Posterior cingulate gyrus (tissue), 11 donors: Measurements from ENCODE around the gene GPR180.
A peak's percentile ranks its signal among the peaks of the same experiment; 100 is the strongest.
"Not testable (repeated sequence)": the region's sequence is repeated elsewhere in the genome, so short reads cannot be mapped to it uniquely, and the experiment has no call there.

Experiments
- DNase-seq, 10 donors: peaks; one replicate each; pipeline versions ENCODE4 v3.0.0 to v3.0.0-alpha.2; 2020 to 2021; ENCODE audit warnings: mixed read lengths in 3 of 10
- intact Hi-C: fragments of 100-400 bp; cut with DNase I; formaldehyde crosslinking; loops from one replicate; pipeline ENCODE4 v1.15.1; 2023

GPR180 gene

DNA sequence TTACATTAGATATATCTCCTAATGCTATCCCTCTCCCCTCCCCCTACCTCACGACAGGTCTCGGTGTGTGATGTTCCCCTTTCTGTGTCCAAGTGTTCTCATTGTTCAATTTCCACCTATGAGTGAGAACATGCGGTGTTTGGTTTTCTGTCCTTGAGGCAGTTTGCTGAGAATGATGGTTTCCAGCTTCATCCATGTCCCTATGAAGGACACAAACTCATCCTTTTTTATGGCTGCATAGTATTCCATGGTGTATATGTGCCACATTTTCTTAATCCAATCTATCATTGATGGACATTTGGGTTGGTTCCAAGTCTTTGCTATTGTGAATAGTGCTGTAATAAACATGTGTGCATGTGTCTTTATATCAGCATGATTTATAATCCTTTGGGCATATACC, 36.0 kb downstream of the GPR180 start:
- intact Hi-C loops, DNase-seq: not testable (repeated sequence)

GRCh38 chr13:94640721-94641120, 39.1 kb downstream of the GPR180 start:
- DNase-seq: no peak
- intact Hi-C loops: no loop called here

- DNase-seq: no peak
- intact Hi-C loops: no loop called here
These were observed 39.8 kb downstream of the GPR180 start for GRCh38 chr13:94641409-94641941.

- intact Hi-C loops: no loop called here
These were observed 45.2 kb downstream of the GPR180 start for GRCh38 chr13:94646904-94647303.

DNA sequence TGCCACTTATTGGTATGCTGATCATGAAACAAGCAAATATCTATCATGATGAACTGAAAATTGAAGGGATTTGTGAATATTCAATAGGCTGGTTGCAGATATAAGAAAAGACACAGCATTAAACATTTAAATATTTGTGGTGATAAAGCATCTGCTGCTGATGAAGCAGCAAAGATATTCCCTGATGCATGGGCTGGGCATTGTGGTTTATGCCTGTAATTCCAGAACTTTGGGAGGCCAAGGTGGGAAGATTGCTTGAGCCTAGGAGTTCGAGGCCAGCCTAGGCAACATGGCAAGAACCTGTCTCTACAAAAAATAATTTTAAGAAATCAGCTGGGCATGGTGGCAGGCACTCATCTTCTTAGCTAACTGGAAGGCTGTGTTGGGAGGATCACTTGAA, 54.5 kb downstream of the GPR180 start:
- intact Hi-C loops: no loop called here
- no peak for DNase-seq

More at GRCh38 chr13:94646904-94647303, 45.2 kb downstream of the GPR180 start:
- no peak for DNase-seq

DNA sequence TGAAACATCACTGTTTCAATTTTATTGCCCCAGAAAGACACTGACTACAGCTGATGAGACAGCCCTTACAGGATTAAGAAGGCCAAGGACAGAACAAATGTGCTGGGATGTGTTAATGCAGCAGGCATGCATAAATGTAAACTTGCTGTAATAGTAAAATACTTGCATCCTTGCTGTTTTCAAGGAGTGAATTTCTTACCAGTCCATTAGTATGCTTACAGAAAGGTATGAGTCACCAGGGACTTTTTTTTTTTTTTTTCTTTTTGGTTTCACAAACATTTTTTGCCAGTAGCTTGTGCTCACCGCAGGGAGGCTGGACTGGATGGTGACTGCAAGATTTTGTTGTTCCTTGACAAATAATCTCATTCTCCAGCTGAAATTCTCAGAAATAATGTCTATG, 55.1 kb downstream of the GPR180 start:
- DNase-seq: no peak
- intact Hi-C loops: no loop called here

DNA sequence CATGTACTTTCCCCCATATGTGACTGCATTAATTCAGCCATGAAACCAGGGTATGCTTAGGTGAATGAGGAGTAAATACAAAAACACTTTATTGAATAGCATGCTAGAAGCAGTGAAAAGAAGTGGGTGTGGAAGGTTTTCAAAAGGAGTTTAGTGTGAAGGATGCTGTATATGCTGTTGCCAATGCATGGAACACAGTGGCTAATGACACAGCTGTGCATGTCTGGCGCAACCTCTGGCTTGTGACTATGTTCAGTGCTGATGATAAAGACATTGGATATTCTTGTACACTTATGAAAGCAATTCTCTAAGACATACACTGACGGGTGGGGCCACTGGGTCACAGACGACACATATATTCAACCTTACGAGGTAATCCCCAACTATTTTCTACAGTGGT, 55.5 kb downstream of the GPR180 start:
- DNase-seq: no peak
- intact Hi-C loops: no loop called here

DNA sequence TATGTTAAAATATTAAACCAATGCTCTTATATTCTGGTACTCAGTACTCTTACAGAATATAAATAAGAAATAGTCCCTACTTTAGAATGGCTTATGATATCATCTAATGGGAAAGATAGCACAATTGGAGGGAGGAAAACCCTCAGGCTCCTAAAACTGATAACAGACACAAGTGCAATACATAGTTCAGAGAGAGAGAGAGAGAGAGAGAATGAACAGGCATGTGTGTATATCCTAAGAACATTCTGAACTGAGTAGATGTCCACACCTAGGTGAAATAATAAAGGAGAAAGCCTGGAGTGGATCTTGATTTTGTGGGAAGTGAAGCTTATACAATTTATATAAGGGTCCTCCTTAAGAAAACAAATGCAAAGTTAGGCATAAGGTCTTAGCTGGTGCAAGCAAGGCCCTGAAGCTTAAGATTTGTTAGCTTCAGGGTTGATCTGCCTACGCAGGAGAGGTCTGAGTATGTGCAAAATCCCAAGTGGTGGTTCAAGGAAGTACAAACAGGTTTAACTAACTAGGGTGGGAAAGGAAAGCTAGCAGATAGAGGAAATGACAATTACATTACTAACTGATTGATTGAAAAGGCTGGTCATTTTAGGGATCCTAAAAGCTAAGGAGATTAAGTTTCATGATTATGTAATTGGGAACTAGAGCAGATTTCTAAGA, 57.4 kb downstream of the GPR180 start:
- intact Hi-C loops: no loop called here
- no peak for DNase-seq

GRCh38 chr13:94659598-94659946, 57.9 kb downstream of the GPR180 start:
- no peak for DNase-seq
- intact Hi-C loops: no loop called here

DNA sequence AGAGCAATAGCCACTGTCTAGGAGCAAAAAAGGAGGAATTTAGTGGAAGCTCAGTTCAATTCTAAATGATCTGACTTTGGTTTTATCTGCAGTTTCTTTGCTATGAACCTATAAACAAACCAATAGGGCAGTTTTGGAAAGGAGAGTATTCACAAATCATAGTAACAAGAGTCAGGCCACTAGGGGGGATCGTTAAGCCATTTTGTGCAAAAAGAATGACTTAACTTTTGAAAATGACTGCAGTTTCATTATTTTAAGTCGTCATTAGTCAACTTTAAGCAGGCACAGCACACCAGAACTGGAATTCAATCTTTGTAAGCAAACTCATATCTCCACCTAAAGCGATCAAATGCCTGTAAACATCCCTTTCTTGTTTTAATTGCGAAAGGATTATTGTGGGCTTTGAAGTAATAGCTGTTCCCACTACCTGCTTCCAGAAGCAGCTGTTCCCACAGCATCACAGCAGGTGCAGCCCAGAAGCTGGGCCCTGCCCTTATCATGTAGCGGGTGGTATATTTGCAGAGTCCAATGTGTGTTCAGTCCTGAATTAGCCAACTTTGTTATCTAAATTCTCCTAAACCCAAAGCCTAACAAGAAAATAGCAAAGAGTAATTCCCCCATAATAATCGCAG, 59.2 kb downstream of the GPR180 start:
- DNase-seq: no peak
- intact Hi-C loops: no loop called here

DNA sequence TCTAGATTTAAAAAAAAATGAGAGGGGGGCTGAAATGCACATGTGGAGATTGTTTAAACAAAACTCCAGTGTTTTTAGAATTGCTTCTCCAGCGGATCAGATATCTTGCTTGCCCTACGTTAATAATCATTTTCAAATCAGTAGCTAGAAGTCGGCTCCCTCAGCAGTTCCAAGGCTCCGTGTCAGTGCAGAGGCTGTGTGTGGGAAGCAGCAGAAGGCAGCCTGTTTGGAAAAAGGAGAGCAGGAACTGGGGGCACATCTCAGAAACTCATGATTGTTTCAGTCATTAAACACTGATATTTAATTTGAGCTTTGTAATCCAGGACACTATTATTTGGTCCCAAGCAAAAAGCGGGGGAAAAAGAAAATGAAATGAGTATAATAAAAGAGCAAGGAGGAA, 59.7 kb downstream of the GPR180 start:
- intact Hi-C loops: no loop called here
- DNase-seq: no peak

DNA sequence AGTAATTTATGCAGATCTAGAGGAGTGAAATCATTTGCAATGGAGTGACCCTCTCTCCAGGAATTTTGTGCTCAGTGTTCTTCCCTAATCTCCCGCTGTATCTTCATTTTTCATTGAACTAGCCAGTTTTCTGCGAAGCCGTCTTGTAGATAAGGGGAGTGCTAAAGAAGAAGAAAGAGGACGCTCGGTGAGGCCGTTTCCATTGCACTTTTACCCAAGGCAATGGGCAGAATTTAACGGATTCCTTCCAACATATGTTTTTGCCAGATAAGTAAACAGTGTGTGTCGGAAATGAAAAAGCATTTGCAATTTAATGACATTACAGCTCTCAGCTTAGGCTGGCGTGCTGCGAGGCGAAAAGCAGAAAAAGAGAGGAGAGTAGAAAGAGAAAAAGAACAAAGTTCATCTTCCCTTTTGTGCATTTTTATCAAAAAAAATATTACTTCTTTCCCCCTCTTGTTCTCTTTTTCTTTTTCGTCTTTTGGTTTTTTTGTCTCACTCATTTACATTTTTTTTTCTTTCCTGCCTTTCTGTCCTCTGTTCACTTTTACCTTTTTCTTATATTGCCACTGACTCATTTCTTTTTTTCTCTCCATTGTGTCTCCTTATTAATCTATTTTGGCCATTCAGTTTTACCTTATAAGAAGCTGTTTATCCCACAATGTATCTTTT, 60.8 kb downstream of the GPR180 start:
- DNase-seq: no peak
- intact Hi-C loops: no loop called here

- intact Hi-C loops: no loop called here
- no peak for DNase-seq
These were observed 63.2 kb downstream of the GPR180 start for GRCh38 chr13:94664889-94665288.

GRCh38 chr13:94666065-94666464, 64.4 kb downstream of the GPR180 start:
- intact Hi-C loops: no loop called here
- no peak for DNase-seq

- intact Hi-C loops: no loop called here
- no peak for DNase-seq
These were observed 65.5 kb downstream of the GPR180 start for GRCh38 chr13:94667190-94667589.

- DNase-seq: no peak
- intact Hi-C loops: loop anchor here (10.0 kb wide), 1 partner anchor 482 kb away; no protein-coding TSS in a partner anchor
These were observed 70.7 kb downstream of the GPR180 start for GRCh38 chr13:94672400-94672799.

GRCh38 chr13:94673851-94674250, 72.2 kb downstream of the GPR180 start:
- intact Hi-C loops: loop anchor here (10.0 kb wide), 1 partner anchor 481 kb away; no protein-coding TSS in a partner anchor
- no peak for DNase-seq

GRCh38 chr13:94674609-94675348, 73.1 kb downstream of the GPR180 start:
- intact Hi-C loops: loop anchor here (10.0 kb wide), 1 partner anchor 480 kb away; no protein-coding TSS in a partner anchor

DNA sequence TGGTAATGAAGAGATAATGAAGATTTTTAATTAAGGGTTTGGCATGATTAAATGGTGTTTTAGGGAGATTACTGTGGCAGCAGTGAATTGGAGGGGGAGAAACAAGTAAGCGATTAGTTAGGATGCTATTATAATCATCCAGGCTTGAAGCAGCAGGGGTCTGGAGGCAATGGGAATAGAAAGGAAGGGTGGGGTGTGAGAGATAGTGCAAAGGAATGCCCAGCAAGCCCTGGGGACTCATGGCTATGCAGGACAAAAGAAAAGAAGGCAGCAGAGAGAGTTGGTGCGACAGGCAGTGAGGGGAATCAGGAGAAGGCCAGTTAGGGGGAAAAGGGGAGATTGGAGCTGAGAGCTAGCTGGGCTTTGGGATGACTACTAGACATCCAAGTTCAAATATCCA, 76.1 kb downstream of the GPR180 start:
- intact Hi-C loops: loop anchor here (10.0 kb wide), 1 partner anchor 477 kb away; no protein-coding TSS in a partner anchor
- DNase-seq: no peak

More at GRCh38 chr13:94674609-94675348, 73.1 kb downstream of the GPR180 start:
- peak in 4 of 10 donors; percentile 32 to 73 (median 52) for DNase-seq

DNA sequence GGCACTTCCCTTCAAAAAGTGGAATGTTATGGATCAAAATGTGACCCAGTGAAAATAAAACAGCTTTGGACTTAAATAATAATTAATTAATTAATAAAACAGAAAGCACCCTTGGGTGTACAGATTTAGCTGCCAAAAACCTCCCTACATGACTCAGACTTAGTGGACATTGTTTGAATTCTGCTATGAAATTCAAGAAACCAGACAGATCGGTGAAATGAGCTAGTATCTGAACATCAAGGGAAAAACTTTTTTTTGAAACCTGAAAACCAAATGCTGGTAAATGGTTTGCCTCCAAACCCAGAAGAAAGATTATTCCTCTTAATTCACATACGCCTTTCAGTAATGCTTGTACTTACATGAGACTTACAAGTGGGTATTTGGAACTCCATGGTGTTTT, 77.2 kb downstream of the GPR180 start:
- DNase-seq: no peak
- intact Hi-C loops: loop anchor here (10.0 kb wide), 1 partner anchor 476 kb away; no protein-coding TSS in a partner anchor
